Panc1 (cell line): ENCODE results near the gene TEX12. TPM values are rescaled to one million over a fixed set of nuclear protein-coding genes. Genes with fewer than 3 reads are reported as not detected.

Experiments used
- ATAC-seq: fragments of 200-7000 bp; cut with Tn5 transposase; 2 replicates; pipeline ENCODE4 v1.9.1; 2020; ENCODE audit warnings: mild to moderate bottlenecking, moderate library complexity
- BruUV-seq: library from RNA; stranded (reverse); fragments of 400-500 nt; replicated peaks from 2 replicates; lab custom pipeline; 2021; lab: Mats Ljungman, UMichigan
- CTCF ChIA-PET: fragments of 300-600 bp; sonication (Branson Sonifier 250); formaldehyde crosslinking; loops from one replicate; lab custom pipeline; 2022; ENCODE audit warnings: antibody characterized with exemption; lab: Charles Lee
- POLR2A ChIA-PET: fragments of 300-600 bp; sonication (Branson Sonifier 250); formaldehyde crosslinking; loops from one replicate; lab custom pipeline; 2022; ENCODE audit warnings: antibody characterized with exemption; lab: Charles Lee
- DNase-seq: peaks from one replicate; pipeline ENCODE4 v3.0.0-alpha.2; 2010; ENCODE audit warnings: low read depth, low spot score
- H3K27ac ChIP-seq: 2 replicates; pipeline ENCODE4 v1.5.1; 2011; ENCODE audit warnings: mild to moderate bottlenecking, low read length, inconsistent platforms
- H3K27me3 ChIP-seq: fragments of 200-500 bp; sonication (Bioruptor generic); 2 replicates; pipeline ENCODE4 v1.6.0; 2014; ENCODE audit warnings: low read length, inconsistent platforms; ENCODE audit not compliant: control insufficient read depth, insufficient read depth
- H3K36me3 ChIP-seq: fragments of 200-500 bp; sonication (Bioruptor generic); 2 replicates; pipeline ENCODE4 v1.5.1; 2014; ENCODE audit warnings: inconsistent platforms, mild to moderate bottlenecking, low read length, moderate library complexity; ENCODE audit not compliant: control insufficient read depth, insufficient read depth
- H3K4me1 ChIP-seq: 2 replicates; pipeline ENCODE4 v1.5.1; 2011; ENCODE audit warnings: inconsistent platforms, mild to moderate bottlenecking, low read length, moderate library complexity; ENCODE audit not compliant: control insufficient read depth, insufficient read depth
- H3K4me3 ChIP-seq, 2 experiments: 2 replicates each; pipeline ENCODE4 v1.5.1; 2011 to 2012; ENCODE audit warnings: low read depth in 2 of 2, low read length in 2 of 2, mild to moderate bottlenecking in 2 of 2, inconsistent platforms in 1 of 2, moderate library complexity in 1 of 2
- H3K9me3 ChIP-seq: fragments of 200-500 bp; sonication (Bioruptor generic); 2 replicates; pipeline ENCODE4 v1.5.1; 2014; ENCODE audit warnings: low read depth, mild to moderate bottlenecking, inconsistent platforms, low read length, moderate library complexity; ENCODE audit not compliant: control insufficient read depth, insufficient read depth
- POLR2AphosphoS5 ChIP-seq: IDR thresholded peaks from 2 replicates; pipeline ENCODE4 v1.6.1; 2012; ENCODE audit warnings: mild to moderate bottlenecking, low read depth, low read length, moderate library complexity
- SIN3A ChIP-seq: IDR thresholded peaks from 2 replicates; pipeline ENCODE4 v1.6.1; 2012; ENCODE audit warnings: low read depth, mild to moderate bottlenecking, low read length, moderate library complexity, borderline replicate concordance; ENCODE audit not compliant: insufficient read depth
- TCF7L2 ChIP-seq: IDR thresholded peaks from 2 replicates; pipeline ENCODE4 v1.6.1; 2011; ENCODE audit warnings: mild to moderate bottlenecking, low read depth, low read length, inconsistent platforms
- in situ Hi-C: cut with HindIII; loops from 2 replicates; pipeline ENCODE4 v1.10.0; 2016; ENCODE audit warnings: low sequenced_read_pairs, low pct_unique_long_range_greater_than_20kb
- intact Hi-C: fragments of 100-400 bp; cut with micrococcal nuclease; formaldehyde crosslinking; loops from one replicate; pipeline ENCODE4 v1.10.0; 2022; ENCODE audit not compliant: unreplicated experiment
- total RNA-seq: library from RNA; stranded (reverse); gene quantifications from one replicate; pipeline ENCODE4 v1.2.1, GENCODE V29; 2021; ENCODE audit not compliant: unreplicated experiment
- TF ChIP-seq, protein P1 (sequence below), 2 experiments: IDR thresholded peaks; 2 replicates each; pipeline ENCODE4 v1.6.1; 2011 to 2012; ENCODE audit warnings: low read depth in 2 of 2, control low read depth in 1 of 2, low read length in 1 of 2, mild to moderate bottlenecking in 1 of 2, moderate library complexity in 1 of 2; ENCODE audit not compliant: insufficient read depth in 1 of 2
- TF ChIP-seq, protein P2 (sequence below): fragments of 450-650 bp; IDR thresholded peaks from 2 replicates; pipeline ENCODE4 v1.5.1; 2017; ENCODE audit warnings: mild to moderate bottlenecking

Gene TEX12
- total RNA-seq, 1 experiment from 2014 or later: 0.23 TPM

DNA sequence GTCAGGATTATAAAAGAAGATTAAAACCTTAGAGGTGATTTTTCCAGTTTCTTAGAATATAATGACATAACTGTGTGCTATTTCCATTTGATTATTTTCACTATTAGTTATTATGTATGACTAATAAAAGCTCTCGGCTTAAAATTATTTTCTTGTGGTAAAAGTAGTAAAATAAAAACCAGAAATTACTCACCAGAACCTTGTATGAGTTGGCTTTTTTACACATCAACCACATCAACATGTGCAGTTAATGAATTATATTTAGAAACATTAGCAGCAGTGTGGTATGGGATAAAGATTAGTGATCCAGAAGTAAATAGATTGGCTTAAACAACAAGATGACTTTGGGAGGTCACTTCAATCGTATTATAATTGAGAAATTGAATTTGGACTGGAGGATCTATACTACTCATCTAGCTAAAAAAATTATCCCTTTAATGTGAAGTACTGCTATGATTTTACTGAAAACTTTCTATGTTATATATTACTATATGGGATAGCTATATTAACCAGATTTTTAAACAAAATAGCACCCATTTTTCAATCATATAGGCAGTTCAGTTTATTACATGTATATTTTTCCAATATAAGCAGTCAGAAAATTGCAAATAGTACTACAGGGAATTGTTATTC, 5.3 kb downstream of the TEX12 start:
- in situ Hi-C loops: no loop called here
- no peak overlapping the region for H3K27ac ChIP-seq
- BruUV-seq: no TSS peak
- DNase-seq: no peak
- no peak for ATAC-seq
- H3K36me3 ChIP-seq: no peaks in the 10 kb centered on the region
- H3K4me1 ChIP-seq: peaks cover 11% of the 10 kb centered on the region
- no peak overlapping the region for H3K4me3 ChIP-seq
- H3K27me3 ChIP-seq: no peaks in the 10 kb centered on the region
- ChIA-PET CTCF (interaction anchor here (0.6 kb wide), 1 partner anchor 12 kb away, joined by 7 read pairs; no protein-coding TSS in a partner anchor), POLR2A (no interaction called here)
- intact Hi-C loops: no loop called here
- TF ChIP-seq TCF7L2 (no peak), POLR2AphosphoS5 (no peak), SIN3A (no peak)
- TF ChIP-seq, protein P1, sequence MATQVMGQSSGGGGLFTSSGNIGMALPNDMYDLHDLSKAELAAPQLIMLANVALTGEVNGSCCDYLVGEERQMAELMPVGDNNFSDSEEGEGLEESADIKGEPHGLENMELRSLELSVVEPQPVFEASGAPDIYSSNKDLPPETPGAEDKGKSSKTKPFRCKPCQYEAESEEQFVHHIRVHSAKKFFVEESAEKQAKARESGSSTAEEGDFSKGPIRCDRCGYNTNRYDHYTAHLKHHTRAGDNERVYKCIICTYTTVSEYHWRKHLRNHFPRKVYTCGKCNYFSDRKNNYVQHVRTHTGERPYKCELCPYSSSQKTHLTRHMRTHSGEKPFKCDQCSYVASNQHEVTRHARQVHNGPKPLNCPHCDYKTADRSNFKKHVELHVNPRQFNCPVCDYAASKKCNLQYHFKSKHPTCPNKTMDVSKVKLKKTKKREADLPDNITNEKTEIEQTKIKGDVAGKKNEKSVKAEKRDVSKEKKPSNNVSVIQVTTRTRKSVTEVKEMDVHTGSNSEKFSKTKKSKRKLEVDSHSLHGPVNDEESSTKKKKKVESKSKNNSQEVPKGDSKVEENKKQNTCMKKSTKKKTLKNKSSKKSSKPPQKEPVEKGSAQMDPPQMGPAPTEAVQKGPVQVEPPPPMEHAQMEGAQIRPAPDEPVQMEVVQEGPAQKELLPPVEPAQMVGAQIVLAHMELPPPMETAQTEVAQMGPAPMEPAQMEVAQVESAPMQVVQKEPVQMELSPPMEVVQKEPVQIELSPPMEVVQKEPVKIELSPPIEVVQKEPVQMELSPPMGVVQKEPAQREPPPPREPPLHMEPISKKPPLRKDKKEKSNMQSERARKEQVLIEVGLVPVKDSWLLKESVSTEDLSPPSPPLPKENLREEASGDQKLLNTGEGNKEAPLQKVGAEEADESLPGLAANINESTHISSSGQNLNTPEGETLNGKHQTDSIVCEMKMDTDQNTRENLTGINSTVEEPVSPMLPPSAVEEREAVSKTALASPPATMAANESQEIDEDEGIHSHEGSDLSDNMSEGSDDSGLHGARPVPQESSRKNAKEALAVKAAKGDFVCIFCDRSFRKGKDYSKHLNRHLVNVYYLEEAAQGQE (IDR thresholded peaks at IDR 0.05; ENCODE audit: insufficient read depth in 1 of 2, low read depth in 2 of 2, low read length in 1 of 2): no peak
- TF ChIP-seq, protein P2, sequence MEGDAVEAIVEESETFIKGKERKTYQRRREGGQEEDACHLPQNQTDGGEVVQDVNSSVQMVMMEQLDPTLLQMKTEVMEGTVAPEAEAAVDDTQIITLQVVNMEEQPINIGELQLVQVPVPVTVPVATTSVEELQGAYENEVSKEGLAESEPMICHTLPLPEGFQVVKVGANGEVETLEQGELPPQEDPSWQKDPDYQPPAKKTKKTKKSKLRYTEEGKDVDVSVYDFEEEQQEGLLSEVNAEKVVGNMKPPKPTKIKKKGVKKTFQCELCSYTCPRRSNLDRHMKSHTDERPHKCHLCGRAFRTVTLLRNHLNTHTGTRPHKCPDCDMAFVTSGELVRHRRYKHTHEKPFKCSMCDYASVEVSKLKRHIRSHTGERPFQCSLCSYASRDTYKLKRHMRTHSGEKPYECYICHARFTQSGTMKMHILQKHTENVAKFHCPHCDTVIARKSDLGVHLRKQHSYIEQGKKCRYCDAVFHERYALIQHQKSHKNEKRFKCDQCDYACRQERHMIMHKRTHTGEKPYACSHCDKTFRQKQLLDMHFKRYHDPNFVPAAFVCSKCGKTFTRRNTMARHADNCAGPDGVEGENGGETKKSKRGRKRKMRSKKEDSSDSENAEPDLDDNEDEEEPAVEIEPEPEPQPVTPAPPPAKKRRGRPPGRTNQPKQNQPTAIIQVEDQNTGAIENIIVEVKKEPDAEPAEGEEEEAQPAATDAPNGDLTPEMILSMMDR: no peak
- no peaks in the 10 kb centered on the region for H3K9me3 ChIP-seq

DNA sequence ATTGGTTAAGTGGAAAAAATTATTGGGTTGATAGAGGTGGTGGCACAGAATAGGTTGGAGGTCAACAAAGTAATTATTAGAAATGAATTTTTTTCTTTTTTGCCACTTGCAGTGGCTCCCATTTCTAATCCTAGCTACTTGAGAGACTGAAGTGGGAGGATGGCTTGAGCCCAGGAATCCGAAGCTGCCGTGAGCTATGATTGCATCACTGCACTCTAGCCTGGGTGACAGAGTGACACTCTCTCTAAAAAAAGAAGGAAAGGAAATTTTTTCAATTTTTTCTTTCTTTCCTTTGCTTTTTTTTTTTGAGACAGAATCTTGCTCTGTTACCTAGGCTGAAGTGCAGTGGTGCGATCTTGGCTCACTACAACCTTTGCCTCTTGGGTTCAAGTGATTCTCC, 6.0 kb downstream of the TEX12 start:
- Histone ChIP-seq H3K36me3 (no peaks in the 10 kb centered on the region), H3K27ac (no peak overlapping the region; the same call in 1 of the 2 replicates), H3K4me1 (peaks cover 11% of the 10 kb centered on the region), H3K4me3 (no peak overlapping the region), H3K9me3 (no peaks in the 10 kb centered on the region), H3K27me3 (no peaks in the 10 kb centered on the region)
- DNase-seq: no peak
- TF ChIP-seq TCF7L2: no peak
- TF ChIP-seq, protein P1 (IDR thresholded peaks at IDR 0.05; ENCODE audit: insufficient read depth in 1 of 2, low read depth in 2 of 2, low read length in 1 of 2): no peak
- TF ChIP-seq, protein P2: no peak
- POLR2A ChIA-PET: no interaction called here
- ATAC-seq: no peak
- CTCF ChIA-PET: no interaction called here
- intact Hi-C loops: no loop called here
- in situ Hi-C loops: no loop called here
- no TSS peak for BruUV-seq
